Forelimb muscle (tissue), 1 donor: ENCODE data around the gene PARVB. TPM values are rescaled to one million over a fixed set of nuclear protein-coding genes. Genes with fewer than 3 reads are reported as not detected.
"Not testable (repeated sequence)": the region's sequence is repeated elsewhere in the genome, so short reads cannot be mapped to it uniquely, and the experiment has no call there.

Source experiments
- DNase-seq: peaks from one replicate; pipeline ENCODE4 v3.0.0-alpha.2; 2013; ENCODE audit warnings: low read depth
- polyA plus RNA-seq: library from polyadenylated mRNA; unstranded; fragments of 120-200 nt; gene quantifications from one replicate; pipeline ENCODE4 v1.2.1, GENCODE V29; 2013; ENCODE audit not compliant: insufficient read length

Gene PARVB
- polyA plus RNA-seq, 1 donor: 45.9 TPM

- no peak for DNase-seq
These were observed 25.3 kb upstream of the PARVB start for GRCh38 chr22:43998679-43999264.

- DNase-seq: no peak
These were observed 24.7 kb upstream of the PARVB start for GRCh38 chr22:43999378-43999777.

GRCh38 chr22:44000123-44000522, 24.0 kb upstream of the PARVB start:
- DNase-seq: no peak

- DNase-seq: no peak
These were observed 22.6 kb upstream of the PARVB start for GRCh38 chr22:44001521-44001920.

GRCh38 chr22:44002324-44002723, 21.8 kb upstream of the PARVB start:
- no peak for DNase-seq

- no peak for DNase-seq
These were observed 21.1 kb upstream of the PARVB start for GRCh38 chr22:44002997-44003396.

- no peak for DNase-seq
These were observed 20.5 kb upstream of the PARVB start for GRCh38 chr22:44003405-44004103.

GRCh38 chr22:44004104-44004460, 20.0 kb upstream of the PARVB start:
- no peak for DNase-seq

GRCh38 chr22:44005524-44005923, 18.6 kb upstream of the PARVB start:
- no peak for DNase-seq

- DNase-seq: no peak
These were observed 11.9 kb upstream of the PARVB start for GRCh38 chr22:44012162-44012561.

- DNase-seq: no peak
These were observed 11.5 kb upstream of the PARVB start for GRCh38 chr22:44012591-44012990.

- DNase-seq: no peak
These were observed 9.9 kb upstream of the PARVB start for GRCh38 chr22:44014241-44014640.

- DNase-seq: not testable (repeated sequence)
These were observed 7.5 kb upstream of the PARVB start for GRCh38 chr22:44016586-44016985.

- DNase-seq: no peak
These were observed 5.5 kb upstream of the PARVB start for GRCh38 chr22:44018594-44018993.

- DNase-seq: no peak
These were observed 4.7 kb upstream of the PARVB start for GRCh38 chr22:44019416-44019815.

GRCh38 chr22:44019846-44020245, 4.3 kb upstream of the PARVB start:
- no peak for DNase-seq

- no peak for DNase-seq
These were observed 3.1 kb upstream of the PARVB start for GRCh38 chr22:44020981-44021380.

- no peak for DNase-seq
These were observed 456 bp upstream of the PARVB start for GRCh38 chr22:44023404-44024287.

GRCh38 chr22:44025171-44026065, 1.3 kb downstream of the PARVB start:
- DNase-seq: no peak

GRCh38 chr22:44026066-44026629, 2.0 kb downstream of the PARVB start:
- no peak for DNase-seq
